Hematopoietic multipotent progenitor cell treated with erythropoietin and hydrocortisone succinate and interleukin-3 and kit ligand, for 4 days (in vitro differentiated cells): ENCODE data around the gene PTPRT.

ENCODE experiments used
- DNase-seq: peaks from one replicate; pipeline ENCODE4 v3.0.0-alpha.2; 2015

The PTPRT gene

GRCh38 chr20:42604998-42605956 lies 584.4 kb downstream of the PTPRT start:
- no peak for DNase-seq

- DNase-seq, result no peak
These were observed 586.1 kb downstream of the PTPRT start for GRCh38 chr20:42603655-42604054.

GRCh38 chr20:42598581-42598980 lies 591.1 kb downstream of the PTPRT start:
- peak; percentile 34 for DNase-seq

GRCh38 chr20:42595625-42596024 lies 594.1 kb downstream of the PTPRT start:
- DNase-seq, result no peak

GRCh38 chr20:42594659-42595058 lies 595.0 kb downstream of the PTPRT start:
- no peak for DNase-seq

GRCh38 chr20:42594011-42594410 lies 595.7 kb downstream of the PTPRT start:
- no peak for DNase-seq

- no peak for DNase-seq
These were observed 599.6 kb downstream of the PTPRT start for GRCh38 chr20:42589976-42590639.

- no peak for DNase-seq
These were observed 600.9 kb downstream of the PTPRT start for GRCh38 chr20:42588847-42589246.

GRCh38 chr20:42587427-42587826 lies 602.3 kb downstream of the PTPRT start:
- DNase-seq, result no peak

GRCh38 chr20:42581311-42581710 lies 608.4 kb downstream of the PTPRT start:
- DNase-seq, result no peak

- no peak for DNase-seq
These were observed 613.5 kb downstream of the PTPRT start for GRCh38 chr20:42576167-42576566.

- no peak for DNase-seq
These were observed 617.2 kb downstream of the PTPRT start for GRCh38 chr20:42572320-42573016.

- no peak for DNase-seq
These were observed 622.3 kb downstream of the PTPRT start for GRCh38 chr20:42567409-42567808.

GRCh38 chr20:42565235-42565995 lies 624.3 kb downstream of the PTPRT start:
- DNase-seq, result no peak

- no peak for DNase-seq
These were observed 630.0 kb downstream of the PTPRT start for GRCh38 chr20:42559665-42560064.

GRCh38 chr20:42556575-42556974 lies 633.1 kb downstream of the PTPRT start:
- no peak for DNase-seq

- DNase-seq, result no peak
These were observed 636.3 kb downstream of the PTPRT start for GRCh38 chr20:42553374-42553773.

GRCh38 chr20:42549496-42549895 lies 640.2 kb downstream of the PTPRT start:
- DNase-seq, result no peak

- no peak for DNase-seq
These were observed 644.8 kb downstream of the PTPRT start for GRCh38 chr20:42544926-42545325.

GRCh38 chr20:42532831-42533230 lies 656.9 kb downstream of the PTPRT start:
- DNase-seq, result no peak

- peak; percentile 64 for DNase-seq
These were observed 658.2 kb downstream of the PTPRT start for GRCh38 chr20:42531508-42531961.

- peak; percentile 68 for DNase-seq
These were observed 658.8 kb downstream of the PTPRT start for GRCh38 chr20:42530855-42531448.
